Upper lobe of right lung (tissue), 1 donor: ENCODE measurements around the gene GNG14. TPM values are rescaled to one million over a fixed set of nuclear protein-coding genes. Genes with fewer than 3 reads are reported as not detected.

Experiments
- ATAC-seq: fragments of 200-7000 bp; cut with Tn5 transposase; one replicate; pipeline ENCODE4 v1.9.1; 2020; ENCODE audit warnings: mild to moderate bottlenecking, moderate library complexity
- DNase-seq: peaks from one replicate; pipeline ENCODE4 v3.0.0-alpha.2; 2020
- H3K27ac ChIP-seq: fragments of 200-600 bp; one replicate; pipeline ENCODE4 v1.8.0; 2022
- H3K27me3 ChIP-seq: fragments of 200-600 bp; one replicate; pipeline ENCODE4 v1.8.0; 2022; ENCODE audit warnings: mild to moderate bottlenecking
- H3K36me3 ChIP-seq: fragments of 200-600 bp; one replicate; pipeline ENCODE4 v1.8.0; 2022
- H3K4me1 ChIP-seq: fragments of 200-600 bp; one replicate; pipeline ENCODE4 v1.8.0; 2022
- H3K4me3 ChIP-seq: fragments of 200-600 bp; one replicate; pipeline ENCODE4 v1.8.0; 2022; ENCODE audit warnings: mild to moderate bottlenecking
- H3K9me3 ChIP-seq: fragments of 200-600 bp; one replicate; pipeline ENCODE4 v1.8.0; 2022
- intact Hi-C: fragments of 100-400 bp; cut with DNase I; formaldehyde crosslinking; loops from one replicate; pipeline ENCODE4 v1.11.0; 2022
- total RNA-seq: library from RNA; stranded (reverse); fragmentation: NEBNext Ultra II Directional; extraction: Animal tissue kit (Norgen Biotek cat#: 25700); gene quantifications from one replicate; pipeline ENCODE4 v1.2.1, GENCODE V29; 2021
- TF ChIP-seq, protein P1 (sequence below): fragments of 200-600 bp; IDR thresholded peaks from one replicate; pipeline ENCODE4 v1.8.0; 2022; ENCODE audit warnings: antibody characterized with exemption
- donor health status: DM: no; HTN: yes; CAD: no; lungs with severe emphysema.

GNG14 gene
- total RNA-seq, 1 donor from 2014 or later = not detected

DNA sequence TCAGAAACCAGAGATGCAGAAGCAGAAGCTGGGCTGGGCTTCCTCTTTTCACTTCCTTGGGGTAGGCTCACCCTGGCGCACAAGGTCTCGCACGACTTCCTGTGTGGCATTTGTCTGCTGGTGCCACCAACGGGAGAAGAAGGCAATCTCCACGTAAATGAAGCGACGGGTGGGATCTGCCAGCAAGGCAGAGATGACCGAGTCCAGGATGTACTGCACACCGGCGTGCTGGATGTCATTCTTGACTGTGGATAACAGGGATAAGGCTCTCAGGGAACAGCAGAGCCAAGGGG is 22.6 kb upstream of the GNG14 start:
- Histone ChIP-seq H3K4me1 (peaks cover 28% of the 10 kb centered on the region), H3K9me3 (no peaks in the 10 kb centered on the region), H3K27me3 (no peaks in the 10 kb centered on the region), H3K27ac (peak overlapping the region; percentile 70), H3K36me3 (peaks cover 47% of the 10 kb centered on the region), H3K4me3 (peak overlapping the region; percentile 65)
- intact Hi-C loops = no loop called here
- TF ChIP-seq, protein P1, sequence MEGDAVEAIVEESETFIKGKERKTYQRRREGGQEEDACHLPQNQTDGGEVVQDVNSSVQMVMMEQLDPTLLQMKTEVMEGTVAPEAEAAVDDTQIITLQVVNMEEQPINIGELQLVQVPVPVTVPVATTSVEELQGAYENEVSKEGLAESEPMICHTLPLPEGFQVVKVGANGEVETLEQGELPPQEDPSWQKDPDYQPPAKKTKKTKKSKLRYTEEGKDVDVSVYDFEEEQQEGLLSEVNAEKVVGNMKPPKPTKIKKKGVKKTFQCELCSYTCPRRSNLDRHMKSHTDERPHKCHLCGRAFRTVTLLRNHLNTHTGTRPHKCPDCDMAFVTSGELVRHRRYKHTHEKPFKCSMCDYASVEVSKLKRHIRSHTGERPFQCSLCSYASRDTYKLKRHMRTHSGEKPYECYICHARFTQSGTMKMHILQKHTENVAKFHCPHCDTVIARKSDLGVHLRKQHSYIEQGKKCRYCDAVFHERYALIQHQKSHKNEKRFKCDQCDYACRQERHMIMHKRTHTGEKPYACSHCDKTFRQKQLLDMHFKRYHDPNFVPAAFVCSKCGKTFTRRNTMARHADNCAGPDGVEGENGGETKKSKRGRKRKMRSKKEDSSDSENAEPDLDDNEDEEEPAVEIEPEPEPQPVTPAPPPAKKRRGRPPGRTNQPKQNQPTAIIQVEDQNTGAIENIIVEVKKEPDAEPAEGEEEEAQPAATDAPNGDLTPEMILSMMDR = no peak
- DNase-seq (peak; percentile 79), ATAC-seq (peak; percentile 69)

DNA sequence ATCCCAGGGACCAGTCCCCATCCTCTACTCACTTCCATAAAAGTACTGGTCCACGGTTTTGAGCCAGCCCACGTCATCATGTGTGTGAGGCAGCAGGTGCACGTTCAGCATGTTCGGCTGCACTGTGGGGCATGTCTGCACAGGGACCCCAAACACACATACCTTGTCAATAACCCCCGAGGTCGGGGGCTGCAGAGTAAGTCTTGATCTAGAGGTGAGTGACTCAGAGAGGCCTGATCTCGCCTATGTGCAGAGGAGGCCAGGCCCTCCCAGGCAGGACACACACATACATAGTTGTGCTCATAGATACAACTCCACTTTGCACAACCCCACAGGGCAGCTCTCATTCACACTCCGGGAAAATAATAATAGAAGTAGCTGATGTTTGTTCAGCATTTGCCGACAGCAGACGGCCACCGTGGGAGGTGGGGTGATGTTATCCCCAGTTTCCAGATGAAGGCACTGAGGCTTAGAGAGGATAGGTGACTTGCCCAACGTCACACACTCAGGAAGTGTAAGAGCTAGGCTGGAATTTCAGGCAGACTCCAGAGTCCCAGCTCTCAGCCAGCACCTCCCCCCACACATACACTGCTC is 22.0 kb upstream of the GNG14 start:
- no peaks in the 10 kb centered on the region for H3K27me3 ChIP-seq
- peak overlapping the region; percentile 65 for H3K4me3 ChIP-seq
- no peaks in the 10 kb centered on the region for H3K9me3 ChIP-seq
- H3K27ac ChIP-seq = peak overlapping the region; percentile 70
- intact Hi-C loops = no loop called here
- H3K4me1 ChIP-seq = peaks cover 33% of the 10 kb centered on the region
- ATAC-seq (peak; percentile 2), DNase-seq (no peak)
- TF ChIP-seq, protein P1 = no peak
- H3K36me3 ChIP-seq = peaks cover 42% of the 10 kb centered on the region

DNA sequence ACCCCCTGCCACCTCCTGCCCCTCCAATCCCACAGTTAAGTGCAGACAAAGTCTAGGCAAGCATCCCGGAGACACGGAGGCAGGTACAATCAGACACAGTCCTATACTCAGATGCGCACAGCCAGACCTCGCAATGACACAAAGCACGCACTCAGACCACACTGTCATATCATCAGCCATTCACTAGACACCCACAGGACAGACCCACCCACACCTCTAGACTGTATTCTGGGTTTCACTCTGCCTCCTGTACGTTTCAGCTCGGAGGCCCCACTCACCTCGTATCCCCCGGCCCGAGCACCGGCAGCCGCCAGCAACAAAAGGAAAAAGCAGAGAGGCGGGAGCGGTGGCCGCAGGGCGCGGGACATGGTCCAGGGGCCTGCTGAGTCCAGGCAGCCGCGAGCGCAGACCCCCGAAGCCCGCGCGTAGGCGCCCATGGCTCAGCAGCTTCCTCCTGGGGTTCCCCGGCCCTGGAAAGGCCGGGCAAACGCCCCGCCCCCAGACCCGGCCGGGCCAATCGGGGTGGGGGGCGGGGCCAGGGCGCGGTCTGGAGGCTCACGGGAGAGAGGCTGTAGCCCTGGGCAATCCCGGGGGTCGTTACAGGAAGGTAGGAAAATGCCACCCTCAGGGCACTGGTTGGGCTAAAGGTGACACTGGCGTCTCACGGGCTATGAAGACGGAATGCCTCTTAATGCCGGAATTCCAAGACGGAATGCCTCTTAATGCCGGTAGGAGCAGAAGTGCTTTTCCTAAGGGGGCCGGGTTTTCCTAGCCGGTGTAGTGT is 21.3 kb upstream of the GNG14 start, which contains the start of the genes MAN2B1 and WDR83:
TSS of gene MAN2B1 (minus strand) at position 478 of the 784 bp plus-strand sequence. CDS start at position 437, 41 bp downstream.
TSS of gene WDR83 (plus strand) at position 543 of the 784 bp plus-strand sequence. CDS start 2,984 bp downstream, outside the sequence.
- Histone ChIP-seq H3K4me3 (peak within 1 kb of the TSS; percentile 65), H3K27me3 (no peaks in the 10 kb centered on the region), H3K4me1 (peaks cover 33% of the 10 kb centered on the region), H3K27ac (peak within 1 kb of the TSS; percentile 70), H3K36me3 (peaks cover 35% of the 10 kb centered on the region), H3K9me3 (no peaks in the 10 kb centered on the region)
- DNase-seq (peak; percentile 91), ATAC-seq (peak; percentile 87)
- intact Hi-C loops = no loop called here
- TF ChIP-seq, protein P1 = no peak

DNA sequence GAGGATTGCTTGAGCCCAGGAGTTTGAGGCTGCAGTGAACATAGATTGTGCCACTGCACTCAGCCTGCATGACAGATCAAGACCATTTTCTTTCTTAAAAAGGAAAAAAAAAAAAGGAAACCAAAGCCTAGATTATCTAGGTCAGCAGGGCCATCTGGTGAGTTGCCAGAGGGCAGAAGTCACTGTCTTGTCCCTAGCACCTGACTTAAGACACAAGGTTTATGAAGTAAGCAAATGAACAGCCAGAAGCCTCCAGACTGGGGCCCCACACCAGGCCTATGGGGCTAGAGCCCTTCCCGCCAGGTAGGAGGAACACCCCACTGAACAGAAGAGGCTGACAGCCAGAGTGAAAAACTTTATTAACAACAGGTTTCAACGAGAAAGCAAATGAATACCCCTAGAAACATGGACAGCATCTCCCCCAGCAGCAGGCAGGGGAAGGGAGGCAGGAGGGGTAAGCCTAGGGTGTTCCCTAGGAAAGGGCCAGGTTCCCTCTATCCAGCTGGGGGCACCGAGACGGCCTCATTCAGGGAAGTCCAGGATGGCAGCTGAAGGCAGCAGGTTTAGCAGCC is 20.0 kb upstream of the GNG14 start:
- Histone ChIP-seq H3K4me3 (peak overlapping the region; percentile 92), H3K27me3 (no peaks in the 10 kb centered on the region), H3K9me3 (no peaks in the 10 kb centered on the region), H3K36me3 (peaks cover 28% of the 10 kb centered on the region), H3K4me1 (peaks cover 37% of the 10 kb centered on the region), H3K27ac (no peak overlapping the region)
- ATAC-seq (no peak), DNase-seq (no peak)
- intact Hi-C loops = no loop called here
- TF ChIP-seq, protein P1 = no peak

DNA sequence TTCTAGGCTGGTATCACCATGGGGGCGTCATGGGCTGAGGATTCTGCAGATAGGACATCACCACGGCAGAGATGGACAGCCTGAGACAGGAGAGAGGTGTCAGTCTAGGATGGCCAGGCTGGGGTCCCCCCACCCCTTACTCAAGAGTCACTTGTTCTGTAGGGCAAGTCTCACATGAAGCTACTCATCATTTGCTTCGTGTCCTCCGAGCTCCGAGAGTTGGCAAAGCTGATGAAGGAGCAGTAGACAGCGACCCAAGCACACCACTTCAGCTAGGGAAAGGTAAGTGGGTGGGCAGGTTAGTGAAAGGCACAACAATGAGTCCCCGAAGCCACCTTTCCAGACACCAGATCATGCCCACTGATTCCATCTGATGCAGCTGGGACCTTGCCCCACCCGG is 19.5 kb upstream of the GNG14 start:
- DNase-seq (no peak), ATAC-seq (no peak)
- no peaks in the 10 kb centered on the region for H3K27me3 ChIP-seq

More for the DNA sequence above, 19.5 kb upstream of the GNG14 start:
- Histone ChIP-seq H3K4me3 (peak overlapping the region; percentile 92), H3K36me3 (peaks cover 28% of the 10 kb centered on the region), H3K4me1 (peaks cover 37% of the 10 kb centered on the region), H3K27ac (peak overlapping the region; percentile 98), H3K9me3 (no peaks in the 10 kb centered on the region)
- TF ChIP-seq, protein P1 = no peak
- intact Hi-C loops = no loop called here
